ENCODE measurements around the gene PATE3. TPM values are rescaled to one million over a fixed set of nuclear protein-coding genes. Genes with fewer than 3 reads are reported as not detected.

The PATE3 gene
- total RNA-seq, 1 experiment from 2014 or later = not detected

DNA sequence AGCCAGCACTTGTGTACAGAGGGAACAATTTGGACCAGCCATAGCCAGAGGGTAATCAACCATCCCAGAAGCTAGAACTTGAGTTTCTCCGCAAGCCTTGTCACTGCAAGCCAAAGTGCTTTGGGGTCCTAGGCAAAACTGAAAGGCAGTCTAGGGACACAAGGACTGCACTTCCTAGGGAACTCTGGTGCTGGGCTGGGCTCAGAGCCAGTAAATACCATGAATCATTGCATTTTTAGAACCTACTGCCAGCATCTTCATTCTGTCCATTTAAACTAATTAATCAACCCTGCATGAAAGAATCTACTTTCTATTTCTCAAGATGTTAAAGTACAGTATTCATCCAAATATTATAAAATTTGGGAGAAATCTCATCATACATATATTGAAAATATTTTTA, 20.0 kb downstream of the PATE3 start:
- Histone ChIP-seq H3K27me3 (ENCODE audit: control insufficient read depth, insufficient read depth, low read length) (no peaks in the 10 kb centered on the region), H3K36me3 (ENCODE audit: control insufficient read depth, insufficient read depth, low read length) (no peaks in the 10 kb centered on the region), H3K4me3 (ENCODE audit: low read depth in 2 of 2, low read length in 2 of 2) (no peak overlapping the region), H3K27ac (ENCODE audit: low read length) (no peak overlapping the region), H3K4me1 (ENCODE audit: control insufficient read depth, insufficient read depth, low read length) (no peaks in the 10 kb centered on the region), H3K9me3 (ENCODE audit: control insufficient read depth, insufficient read depth, low read depth, low read length) (peaks cover 14% of the 10 kb centered on the region; the same call in 1 of the 2 replicates)
- ChIA-PET POLR2A (no interaction called here), CTCF (no interaction called here)
- DNase-seq (ENCODE audit: low read depth, low spot score) (no peak), ATAC-seq (no peak; the same call in 1 of the 2 replicates)
- intact Hi-C loops (cut with micrococcal nuclease; ENCODE audit: unreplicated experiment) = no loop called here
- TF ChIP-seq, protein P1, sequence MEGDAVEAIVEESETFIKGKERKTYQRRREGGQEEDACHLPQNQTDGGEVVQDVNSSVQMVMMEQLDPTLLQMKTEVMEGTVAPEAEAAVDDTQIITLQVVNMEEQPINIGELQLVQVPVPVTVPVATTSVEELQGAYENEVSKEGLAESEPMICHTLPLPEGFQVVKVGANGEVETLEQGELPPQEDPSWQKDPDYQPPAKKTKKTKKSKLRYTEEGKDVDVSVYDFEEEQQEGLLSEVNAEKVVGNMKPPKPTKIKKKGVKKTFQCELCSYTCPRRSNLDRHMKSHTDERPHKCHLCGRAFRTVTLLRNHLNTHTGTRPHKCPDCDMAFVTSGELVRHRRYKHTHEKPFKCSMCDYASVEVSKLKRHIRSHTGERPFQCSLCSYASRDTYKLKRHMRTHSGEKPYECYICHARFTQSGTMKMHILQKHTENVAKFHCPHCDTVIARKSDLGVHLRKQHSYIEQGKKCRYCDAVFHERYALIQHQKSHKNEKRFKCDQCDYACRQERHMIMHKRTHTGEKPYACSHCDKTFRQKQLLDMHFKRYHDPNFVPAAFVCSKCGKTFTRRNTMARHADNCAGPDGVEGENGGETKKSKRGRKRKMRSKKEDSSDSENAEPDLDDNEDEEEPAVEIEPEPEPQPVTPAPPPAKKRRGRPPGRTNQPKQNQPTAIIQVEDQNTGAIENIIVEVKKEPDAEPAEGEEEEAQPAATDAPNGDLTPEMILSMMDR (IDR thresholded peaks at IDR 0.05) = no peak
- TF ChIP-seq REST (IDR thresholded peaks at IDR 0.05; ENCODE audit: insufficient read depth in 1 of 2, low read depth in 2 of 2, low read length in 1 of 2) = no peak
- TF ChIP-seq POLR2AphosphoS5 (IDR thresholded peaks at IDR 0.05; ENCODE audit: low read depth, low read length) = no peak
- no peak for TF ChIP-seq SIN3A (IDR thresholded peaks at IDR 0.05; ENCODE audit: borderline replicate concordance, insufficient read depth, low read depth, low read length)
- no peak for TF ChIP-seq TCF7L2 (IDR thresholded peaks at IDR 0.05; ENCODE audit: low read depth, low read length)
- BruUV-seq (replicated peaks) = no TSS peak
- in situ Hi-C loops (cut with HindIII; ENCODE audit: low pct_unique_long_range_greater_than_20kb, low sequenced_read_pairs) = no loop called here

DNA sequence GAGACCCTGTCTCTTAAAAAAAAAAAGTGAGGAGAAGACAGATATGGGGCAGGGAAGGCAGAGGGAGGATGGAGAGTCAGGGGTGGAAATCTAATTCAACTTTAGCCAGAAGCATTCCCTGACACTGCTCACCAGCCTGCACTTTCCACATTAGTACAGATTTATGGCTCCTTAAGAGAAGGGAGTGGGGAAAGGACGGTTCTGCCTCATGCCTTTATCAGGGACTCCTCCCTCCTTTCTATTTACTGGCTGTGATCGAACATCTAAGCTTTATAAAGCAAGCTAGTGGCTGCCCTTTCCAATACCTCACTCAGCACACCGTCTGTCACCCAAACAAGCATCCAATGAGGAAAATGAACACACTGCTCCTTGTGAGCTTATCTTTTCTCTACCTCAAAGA, 45.1 kb downstream of the PATE3 start, which contains the start of gene PATE4:
TSS of gene PATE4 (plus strand) at position 301 of the 400 bp plus-strand sequence. CDS start at position 345, 44 bp downstream.
- in situ Hi-C loops (cut with HindIII; ENCODE audit: low pct_unique_long_range_greater_than_20kb, low sequenced_read_pairs) = no loop called here
- ChIA-PET CTCF (no interaction called here), POLR2A (no interaction called here)
- Histone ChIP-seq H3K9me3 (ENCODE audit: control insufficient read depth, insufficient read depth, low read depth, low read length) (no peaks in the 10 kb centered on the region), H3K4me3 (ENCODE audit: low read depth in 2 of 2, low read length in 2 of 2) (no peak within 1 kb of the TSS), H3K27ac (ENCODE audit: low read length) (no peak within 1 kb of the TSS), H3K36me3 (ENCODE audit: control insufficient read depth, insufficient read depth, low read length) (no peaks in the 10 kb centered on the region), H3K4me1 (ENCODE audit: control insufficient read depth, insufficient read depth, low read length) (no peaks in the 10 kb centered on the region), H3K27me3 (ENCODE audit: control insufficient read depth, insufficient read depth, low read length) (no peaks in the 10 kb centered on the region)
- peak; percentile 56; the same call in 1 of the 2 replicates for ATAC-seq
- TF ChIP-seq REST (IDR thresholded peaks at IDR 0.05; ENCODE audit: insufficient read depth in 1 of 2, low read depth in 2 of 2, low read length in 1 of 2) = no peak
- no peak for TF ChIP-seq SIN3A (IDR thresholded peaks at IDR 0.05; ENCODE audit: borderline replicate concordance, insufficient read depth, low read depth, low read length)
- TF ChIP-seq, protein P1 (IDR thresholded peaks at IDR 0.05) = no peak
- TF ChIP-seq POLR2AphosphoS5 (IDR thresholded peaks at IDR 0.05; ENCODE audit: low read depth, low read length) = no peak
- no peak for TF ChIP-seq TCF7L2 (IDR thresholded peaks at IDR 0.05; ENCODE audit: low read depth, low read length)
- BruUV-seq (replicated peaks) = no TSS peak
- no peak for DNase-seq (ENCODE audit: low read depth, low spot score)
- intact Hi-C loops (cut with micrococcal nuclease; ENCODE audit: unreplicated experiment) = no loop called here

Data from Panc1 (cell line).